GM12878 (cell line): ENCODE results near the gene SFT2D1. TPM values are rescaled to one million over a fixed set of nuclear protein-coding genes. Genes with fewer than 3 reads are reported as not detected.

Experiments used
- ATAC-seq: fragments of 200-7000 bp; cut with Tn5 transposase; 3 replicates; pipeline ENCODE4 v1.9.1; 2020; ENCODE audit warnings: mild to moderate bottlenecking, moderate library complexity
- BruUV-seq: library from RNA; stranded (reverse); fragments of 400-500 nt; replicated peaks from 2 replicates; lab custom pipeline; 2021; lab: Mats Ljungman, UMichigan
- CTCF ChIA-PET: fragments of 300-600 bp; sonication (Branson Sonifier 250); formaldehyde crosslinking; extraction: SDS; loops from one replicate; lab custom pipeline; 2021; ENCODE audit warnings: inconsistent platforms; lab: Yijun Ruan, JAX
- POLR2A ChIA-PET: fragments of 350-600 bp; formaldehyde crosslinking; extraction: SDS; loops from one replicate; lab custom pipeline; 2021; ENCODE audit warnings: inconsistent platforms; lab: Charles Lee
- RAD21 ChIA-PET: fragments of 300-600 bp; sonication (Branson Sonifier 250); formaldehyde crosslinking; loops from one replicate; lab custom pipeline; 2023; ENCODE audit warnings: antibody characterized with exemption; ENCODE audit not compliant: unreplicated experiment; lab: Charles Lee
- SMC1A ChIA-PET: fragments of 300-600 bp; sonication (Branson Sonifier 250); formaldehyde crosslinking; loops from one replicate; lab custom pipeline; 2023; ENCODE audit not compliant: unreplicated experiment, uncharacterized antibody; lab: Charles Lee
- DNase-seq: peaks from one replicate; pipeline ENCODE4 v3.0.0-alpha.2; 2011; ENCODE audit warnings: low read depth, low spot score
- FAIRE-seq: peaks from 3 replicates; lab custom pipeline; 2011; peaks lifted over from hg19 to GRCh38; lab: Jason Lieb, UNC
- H2AFZ ChIP-seq: 2 replicates; pipeline ENCODE4 v1.6.0; 2011; ENCODE audit warnings: low read depth, low read length, control low read depth; ENCODE audit not compliant: control insufficient read depth
- H3K27ac ChIP-seq: 2 replicates; pipeline ENCODE4 v1.5.1; 2011; ENCODE audit warnings: control low read depth; ENCODE audit not compliant: control insufficient read depth, insufficient read depth
- H3K27me3 ChIP-seq, 2 experiments: replicated peaks in 1 of 2; 2 replicates each; pipeline versions ENCODE4 v1.6.0 to v1.6.1; 2011; ENCODE audit warnings: low read length in 1 of 2; ENCODE audit not compliant: control insufficient read depth in 2 of 2, insufficient read depth in 2 of 2
- H3K36me3 ChIP-seq, 2 experiments: 2 replicates each; pipeline ENCODE4 v1.5.1; 2011; ENCODE audit warnings: low read length in 1 of 2; ENCODE audit not compliant: control insufficient read depth in 2 of 2, insufficient read depth in 2 of 2
- H3K4me1 ChIP-seq: 2 replicates; pipeline ENCODE4 v1.6.1; 2011; ENCODE audit warnings: mild to moderate bottlenecking, low read length, moderate library complexity, mixed read lengths; ENCODE audit not compliant: control insufficient read depth, insufficient read depth
- H3K4me2 ChIP-seq: 2 replicates; pipeline ENCODE4 v1.6.0; 2011; ENCODE audit warnings: control low read depth; ENCODE audit not compliant: control insufficient read depth, insufficient read depth
- H3K4me3 ChIP-seq: fragments of 200-600 bp; sonication (generic); 2 replicates; pipeline ENCODE4 v1.5.1; 2016
- H3K79me2 ChIP-seq: 2 replicates; pipeline ENCODE4 v1.6.0; 2011; ENCODE audit warnings: low read length; ENCODE audit not compliant: control insufficient read depth, insufficient read depth
- H3K9ac ChIP-seq: 2 replicates; pipeline ENCODE4 v1.8.0; 2011; ENCODE audit warnings: low read length, control low read depth, mixed read lengths; ENCODE audit not compliant: control insufficient read depth, insufficient read depth
- H3K9me3 ChIP-seq: replicated peaks from 3 replicates; pipeline ENCODE4 v1.5.1; 2011; ENCODE audit warnings: mild to moderate bottlenecking, low read length; ENCODE audit not compliant: control insufficient read depth, insufficient read depth
- H4K20me1 ChIP-seq: 2 replicates; pipeline ENCODE4 v1.6.0; 2011; ENCODE audit not compliant: control insufficient read depth, insufficient read depth
- BACH1 ChIP-seq: fragments of 450-650 bp; IDR thresholded peaks from 2 replicates; pipeline ENCODE4 v1.6.1; 2017; ENCODE audit warnings: mild to moderate bottlenecking, borderline replicate concordance
- BHLHE40 ChIP-seq, 2 experiments: fragments of 450-650 bp in 1 of 2; IDR thresholded peaks; 2 replicates each; pipeline ENCODE4 v1.6.1; 2011 to 2017; ENCODE audit warnings: low read depth in 2 of 2, borderline replicate concordance in 1 of 2, improper control_type of control experiment in 1 of 2, low read length in 1 of 2, mild to moderate bottlenecking in 1 of 2
- CBX5 ChIP-seq: sonication (generic); IDR thresholded peaks from 2 replicates; pipeline ENCODE4 v1.6.1; 2016; ENCODE audit warnings: low read depth, moderate library complexity, mild to moderate bottlenecking, inconsistent platforms
- CHD1 ChIP-seq: IDR thresholded peaks from 2 replicates; pipeline ENCODE4 v1.6.1; 2012; ENCODE audit warnings: low read depth, low read length, improper control_type of control experiment
- CREM ChIP-seq: IDR thresholded peaks from 2 replicates; pipeline ENCODE4 v1.6.1; 2014; ENCODE audit warnings: antibody characterized with exemption, low read depth
- EGR1 ChIP-seq, 2 experiments: IDR thresholded peaks; 1 replicate in 1 of 2; 2 replicates in 1 of 2; pipeline ENCODE4 v1.6.1; 2011 to 2012; ENCODE audit warnings: low read depth in 2 of 2, low read length in 2 of 2, borderline replicate concordance in 1 of 2, mild to moderate bottlenecking in 1 of 2, moderate library complexity in 1 of 2
- ESRRA ChIP-seq: IDR thresholded peaks from 2 replicates; pipeline ENCODE4 v1.6.1; 2012; ENCODE audit warnings: mild to moderate bottlenecking, low read length, improper control_type of control experiment
- IKZF1 ChIP-seq: fragments of 450-650 bp; conservative IDR thresholded peaks from 2 replicates; pipeline ENCODE4 v1.6.1; 2017; ENCODE audit warnings: antibody characterized with exemption, mild to moderate bottlenecking
- MEF2B ChIP-seq: fragments of 450-650 bp; IDR thresholded peaks from 2 replicates; pipeline ENCODE4 v1.6.1; 2018; ENCODE audit warnings: mild to moderate bottlenecking, moderate library complexity; ENCODE audit not compliant: partially characterized antibody, poor library complexity, severe bottlenecking
- NBN ChIP-seq: fragments of 450-650 bp; IDR thresholded peaks from 2 replicates; pipeline ENCODE4 v1.6.1; 2016
- NFYB ChIP-seq: IDR thresholded peaks from 2 replicates; pipeline ENCODE4 v1.6.1; 2011; ENCODE audit warnings: low read depth, mild to moderate bottlenecking, low read length, improper control_type of control experiment, moderate library complexity; ENCODE audit not compliant: insufficient read depth
- PAX5 ChIP-seq: IDR thresholded peaks from 2 replicates; pipeline ENCODE4 v1.6.1; 2011; ENCODE audit warnings: low read depth, low read length, borderline replicate concordance
- POLR2AphosphoS5 ChIP-seq: IDR thresholded peaks from 2 replicates; pipeline ENCODE4 v1.6.1; 2011; ENCODE audit warnings: mild to moderate bottlenecking, low read length, inconsistent platforms
- RB1 ChIP-seq: fragments of 450-650 bp; formaldehyde crosslinking; IDR thresholded peaks from 2 replicates; pipeline ENCODE4 v1.6.1; 2017; ENCODE audit warnings: mild to moderate bottlenecking, borderline replicate concordance
- SIN3A ChIP-seq: IDR thresholded peaks from 2 replicates; pipeline ENCODE4 v1.6.1; 2012; ENCODE audit warnings: low read depth, low read length, improper control_type of control experiment
- SPI1 ChIP-seq: IDR thresholded peaks from 2 replicates; pipeline ENCODE4 v1.6.1; 2011; ENCODE audit warnings: low read depth, mild to moderate bottlenecking, low read length, moderate library complexity, borderline replicate concordance; ENCODE audit not compliant: insufficient read depth
- SREBF2 ChIP-seq: IDR thresholded peaks from 2 replicates; pipeline ENCODE4 v1.6.1; 2012; ENCODE audit warnings: mild to moderate bottlenecking, low read length
- ZNF207 ChIP-seq: fragments of 450-650 bp; IDR thresholded peaks from 2 replicates; pipeline ENCODE4 v1.6.1; 2014; ENCODE audit warnings: antibody characterized with exemption, mild to moderate bottlenecking, borderline replicate concordance
- WGBS: methylation state at CpG from one replicate; pipeline ENCODE4 v1.1.6; 2016; ENCODE audit warnings: low lambda C conversion rate; ENCODE audit not compliant: insufficient replicate concordance, insufficient coverage; ENCODE audit errors: missing lambda C conversion rate; 5-methylcytosine and 5-hydroxymethylcytosine counted together
- in situ Hi-C: fragments of 300-500 bp; cut with MboI; formaldehyde crosslinking; loops from 9 replicates; pipeline ENCODE4 v1.14.3; 2018; ENCODE audit warnings: mixed read lengths
- intact Hi-C: fragments of 100-400 bp; cut with micrococcal nuclease; formaldehyde crosslinking; loops from one replicate; pipeline ENCODE4 v1.14.2; 2022; ENCODE audit not compliant: unreplicated experiment
- polyA plus RNA-seq, 11 experiments: library from polyadenylated mRNA; depleted of rRNA in 4 of 11; unstranded in 6 of 11; stranded (reverse) in 5 of 11; fragments of >200 nt; fragmentation: Nextera tagmentation in 4 of 11; fragmentation: Illumina TruSeq in 1 of 11; extraction: Ambion mirVana in 4 of 11; extraction: Trizol in 1 of 11; gene quantifications; 1 replicate in 1 of 11; 2 replicates in 10 of 11; pipeline versions ENCODE4 v1.2.1 to v1.2.3, GENCODE V29; 2011 to 2016; ENCODE audit warnings: inconsistent platforms in 2 of 11, missing spikeins in 2 of 11, low read depth in 1 of 11
- total RNA-seq, 4 experiments: library from RNA; depleted of rRNA in 3 of 4; stranded (reverse); fragments of >200 nt in 3 of 4; fragmentation: Illumina TruSeq in 1 of 4; extraction: Trizol in 1 of 4; gene quantifications; 2 replicates each; pipeline versions ENCODE4 v1.2.1 to v1.2.3, GENCODE V29; 2013 to 2021
- TF ChIP-seq, protein P1 (sequence below): fragments of 450-650 bp; formaldehyde crosslinking; IDR thresholded peaks from 2 replicates; pipeline ENCODE4 v1.4.0; 2022; ENCODE audit warnings: mild to moderate bottlenecking, moderate library complexity

SFT2D1 gene
- total and polyA plus RNA-seq, 10 of the 15 experiments (the other 5 are each of a cell fraction or from before 2014, with no cell fraction given): 69.5 to 281 (median 124) TPM

DNA sequence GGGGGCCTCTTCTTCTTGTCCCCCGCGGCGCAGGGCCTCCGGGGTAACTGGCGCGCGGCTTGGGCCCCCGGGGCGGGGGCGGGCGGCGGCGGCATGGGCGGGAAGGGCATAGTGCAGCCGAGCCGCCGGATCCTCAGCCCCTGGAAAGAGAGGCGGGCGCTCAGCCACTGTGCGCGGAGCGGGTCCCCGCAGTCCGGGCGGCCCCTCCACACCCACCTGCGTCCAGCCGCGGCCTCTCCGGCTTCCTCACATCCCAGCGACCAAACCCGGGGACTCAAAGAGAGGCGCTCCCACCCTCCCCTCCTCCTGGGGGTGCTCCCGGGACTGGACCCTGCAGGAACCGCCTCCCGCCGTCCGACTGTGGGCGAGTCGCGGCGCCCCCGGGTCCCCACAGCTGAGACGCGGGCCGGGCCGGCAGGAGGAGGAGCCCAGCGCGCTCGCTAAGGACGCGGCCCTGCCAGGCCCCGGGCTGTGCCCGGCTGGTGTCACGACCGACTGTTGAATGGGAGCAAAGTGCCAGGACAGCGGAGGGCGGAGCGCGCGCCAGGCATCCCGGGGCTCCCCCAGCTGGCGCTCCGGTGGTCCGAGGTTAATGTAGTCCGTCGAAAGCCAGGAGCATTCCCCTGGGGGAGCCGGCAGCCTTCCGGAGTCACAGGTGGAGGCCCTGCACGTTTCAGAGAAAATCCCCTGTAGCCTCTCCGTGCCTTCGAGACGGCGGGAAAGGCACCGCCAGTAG, 34.1 kb downstream of the SFT2D1 start, which contains the start of gene PRR18:
TSS of gene PRR18 (minus strand) at position 360 of the 736 bp plus-strand sequence. CDS start at position 110, 250 bp downstream.
- DNase-seq: peak; percentile 42
- H3K9ac ChIP-seq: peak within 1 kb of the TSS; percentile 70
- SMC1A ChIA-PET: interaction anchor here (0.7 to 5.2 kb wide), 10 partner anchors 13 to 92 kb away, joined by 3 to 49 read pairs (median 16); no protein-coding TSS in a partner anchor
- H3K4me3 ChIP-seq: peak within 1 kb of the TSS; percentile 67
- RAD21 ChIA-PET: interaction anchor here (0.7 to 6.7 kb wide), 7 partner anchors 19 to 93 kb away, joined by 3 to 60 read pairs (median 5); no protein-coding TSS in a partner anchor
- peak within 1 kb of the TSS; percentile 78 for H2AFZ ChIP-seq
- WGBS: 2% methylated on average over 49 of the region's 74 CpGs
- BruUV-seq: no TSS peak
- H3K27me3 ChIP-seq: no peaks in the 10 kb centered on the region; a peak in 2 of 4 replicates
- H3K27ac ChIP-seq: peak within 1 kb of the TSS; percentile 48; the same call in 1 of the 2 replicates
- H3K4me1 ChIP-seq: no peaks in the 10 kb centered on the region
- POLR2A ChIA-PET: interaction anchor here (1.0 to 1.5 kb wide), 8 partner anchors 13 to 93 kb away, joined by 3 to 8 read pairs (median 3); no protein-coding TSS in a partner anchor
- no peaks in the 10 kb centered on the region for H3K9me3 ChIP-seq
- peak; percentile 77 for ATAC-seq
- H3K4me2 ChIP-seq: peak within 1 kb of the TSS; percentile 81
- intact Hi-C loops: loop anchor here (1.0 kb wide), 2 partner anchors 33 to 34 kb away; partner anchors contain the start of gene SFT2D1
- no peaks in the 10 kb centered on the region for H4K20me1 ChIP-seq
- no peak for FAIRE-seq
- peaks cover 5% of the 10 kb centered on the region for H3K79me2 ChIP-seq
- CTCF ChIA-PET: interaction anchor here (1.3 to 11.5 kb wide), 6 partner anchors 11 to 91 kb away, joined by 3 to 317 read pairs (median 48); no protein-coding TSS in a partner anchor
- no peaks in the 10 kb centered on the region for H3K36me3 ChIP-seq
- in situ Hi-C loops: no loop called here
- TF ChIP-seq NBN (0 out of 2 replicates have a peak, but pooled peaks have one; percentile 38), MEF2B (peak; percentile 86), SPI1 (no peak), NFYB (no peak), RB1 (peak; percentile 28; the same call in 1 of the 2 replicates), EGR1 (IDR thresholded peaks at IDR 0.05; ENCODE audit: borderline replicate concordance in 1 of 2, low read depth in 2 of 2, low read length in 2 of 2) (peak in 1 of 2 experiments; percentile 62; a peak in 1 of 3 replicates), IKZF1 (peak; percentile 70; the same call in 1 of the 2 replicates), SREBF2 (no peak), ZNF207 (no peak), BACH1 (peak; percentile 11; the same call in 1 of the 2 replicates), CHD1 (no peak), PAX5 (no peak), POLR2AphosphoS5 (peak; percentile 72; the same call in 1 of the 2 replicates), ESRRA (no peak), BHLHE40 (IDR thresholded peaks at IDR 0.05; ENCODE audit: borderline replicate concordance in 1 of 2, low read depth in 2 of 2, low read length in 1 of 2) (peak; percentile 90 to 93), SIN3A (no peak), CREM (no peak), CBX5 (no peak)
- TF ChIP-seq, protein P1, sequence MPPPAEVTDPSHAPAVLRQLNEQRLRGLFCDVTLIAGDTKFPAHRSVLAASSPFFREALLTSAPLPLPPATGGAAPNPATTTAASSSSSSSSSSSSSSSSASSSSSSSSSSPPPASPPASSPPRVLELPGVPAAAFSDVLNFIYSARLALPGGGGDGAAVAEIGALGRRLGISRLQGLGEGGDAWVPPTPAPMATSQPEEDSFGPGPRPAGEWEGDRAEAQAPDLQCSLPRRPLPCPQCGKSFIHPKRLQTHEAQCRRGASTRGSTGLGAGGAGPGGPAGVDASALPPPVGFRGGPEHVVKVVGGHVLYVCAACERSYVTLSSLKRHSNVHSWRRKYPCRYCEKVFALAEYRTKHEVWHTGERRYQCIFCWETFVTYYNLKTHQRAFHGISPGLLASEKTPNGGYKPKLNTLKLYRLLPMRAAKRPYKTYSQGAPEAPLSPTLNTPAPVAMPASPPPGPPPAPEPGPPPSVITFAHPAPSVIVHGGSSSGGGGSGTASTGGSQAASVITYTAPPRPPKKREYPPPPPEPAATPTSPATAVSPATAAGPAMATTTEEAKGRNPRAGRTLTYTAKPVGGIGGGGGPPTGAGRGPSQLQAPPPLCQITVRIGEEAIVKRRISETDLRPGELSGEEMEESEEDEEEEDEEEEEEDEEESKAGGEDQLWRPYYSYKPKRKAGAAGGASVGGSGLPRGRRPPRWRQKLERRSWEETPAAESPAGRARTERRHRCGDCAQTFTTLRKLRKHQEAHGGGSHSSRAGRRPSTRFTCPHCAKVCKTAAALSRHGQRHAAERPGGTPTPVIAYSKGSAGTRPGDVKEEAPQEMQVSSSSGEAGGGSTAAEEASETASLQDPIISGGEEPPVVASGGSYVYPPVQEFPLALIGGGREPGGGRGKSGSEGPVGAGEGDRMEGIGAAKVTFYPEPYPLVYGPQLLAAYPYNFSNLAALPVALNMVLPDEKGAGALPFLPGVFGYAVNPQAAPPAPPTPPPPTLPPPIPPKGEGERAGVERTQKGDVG (CRISPR knock-in tag): no peak
